AG10803 (cell line): ENCODE data around the gene HOXA5.

Experiments used
- DNase-seq: peaks from one replicate; pipeline ENCODE4 v3.0.0; 2010; ENCODE audit warnings: low read depth
- H3K4me3 ChIP-seq: 2 replicates; pipeline ENCODE4 v1.5.1; 2011; ENCODE audit warnings: mild to moderate bottlenecking, low read length, control low read depth
- CTCF ChIP-seq: conservative IDR thresholded peaks from 2 replicates; pipeline ENCODE4 v1.5.1; 2011; ENCODE audit warnings: mild to moderate bottlenecking, low read length, control low read depth, inconsistent platforms

HOXA5 gene

DNA sequence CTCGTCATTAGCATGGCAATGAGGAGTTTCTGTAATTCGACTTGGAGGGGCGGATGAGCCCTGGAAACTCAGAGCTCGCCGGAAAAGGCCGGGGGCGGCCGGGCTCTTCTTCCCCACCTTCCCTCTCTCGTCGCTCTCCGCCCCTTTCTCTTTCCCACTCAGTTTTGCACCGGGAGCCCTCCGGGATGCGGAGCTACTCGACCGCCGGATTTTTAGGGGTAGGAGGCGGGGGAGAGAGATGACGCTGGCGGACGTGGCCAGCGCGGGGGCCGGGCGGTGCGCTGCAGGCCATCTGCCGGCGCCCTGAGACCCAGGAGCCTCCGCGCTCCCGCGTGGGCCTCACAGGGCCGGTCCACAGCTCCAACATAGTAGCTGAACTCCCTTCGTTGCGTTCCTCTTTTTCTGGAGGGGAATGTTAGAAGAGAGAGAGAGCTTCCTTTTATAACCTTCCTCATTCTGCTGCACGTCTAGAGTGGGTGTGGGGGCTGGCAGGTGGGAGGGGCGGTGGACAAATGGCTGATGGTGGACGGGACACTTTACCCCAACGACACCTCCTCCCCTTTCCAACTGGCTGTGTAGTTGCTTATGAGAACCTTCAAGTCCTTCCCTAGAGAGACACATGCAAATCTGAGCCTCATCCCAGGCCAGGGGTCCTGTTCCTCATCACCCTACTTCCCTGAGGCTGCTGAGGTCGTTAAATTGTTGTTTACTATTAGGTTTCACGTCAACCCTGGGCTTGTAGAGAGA is 46.5 kb downstream of the HOXA5 start:
- peak; percentile 59 for DNase-seq
- H3K4me3 ChIP-seq: peak overlapping the region; percentile 93
- TF ChIP-seq CTCF: 0 out of 2 replicates have a peak, but pooled peaks have one; percentile 4

GRCh38 chr7:27095897-27096767 is 47.3 kb downstream of the HOXA5 start, which contains the start of gene HOXA1:
Gene HOXA1 (minus strand): TSS chr7:27096000. CDS start chr7:27095912, 88 bp downstream.
- peak within 1 kb of the TSS; percentile 93 for H3K4me3 ChIP-seq
- TF ChIP-seq CTCF: no peak
- peak; percentile 93 for DNase-seq

- no peak for TF ChIP-seq CTCF
Measured at GRCh38 chr7:27095050-27095896, 48.2 kb downstream of the HOXA5 start.

DNA sequence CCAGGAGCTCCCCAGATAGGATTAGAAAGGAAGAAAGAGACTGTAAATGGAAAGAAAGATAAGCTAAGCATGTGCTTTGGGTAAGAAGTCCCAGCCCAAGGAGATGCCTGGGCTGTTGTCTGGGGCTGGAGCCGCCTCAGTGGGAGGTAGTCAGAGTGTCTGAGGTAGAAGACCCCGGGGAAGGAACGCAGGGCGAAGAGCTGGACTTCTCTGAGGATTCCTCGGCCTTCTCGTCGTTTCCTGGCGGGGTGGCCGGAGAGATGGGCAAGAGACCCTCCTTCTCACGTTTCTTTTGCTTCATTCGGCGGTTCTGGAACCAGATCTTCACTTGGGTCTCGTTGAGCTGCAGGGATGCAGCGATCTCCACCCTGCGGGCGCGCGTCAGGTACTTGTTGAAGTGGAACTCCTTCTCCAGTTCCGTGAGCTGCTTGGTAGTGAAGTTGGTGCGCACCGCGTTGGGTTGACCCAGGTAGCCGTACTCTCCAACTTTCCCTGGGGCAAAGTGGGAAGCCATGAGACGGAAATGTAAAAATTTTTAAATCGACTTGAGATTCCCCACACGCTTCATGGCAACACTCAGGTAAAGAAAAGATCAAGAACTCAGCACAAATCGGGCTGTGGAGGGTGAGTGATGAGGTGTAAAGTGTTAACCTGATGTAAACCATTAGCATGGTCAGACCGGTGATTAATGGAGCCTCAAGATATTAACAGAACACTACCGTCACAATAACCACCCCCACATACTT is 49.0 kb downstream of the HOXA5 start:
- DNase-seq: no peak
- H3K4me3 ChIP-seq: peak overlapping the region; percentile 93
- no peak for TF ChIP-seq CTCF

More at GRCh38 chr7:27095050-27095896, 48.2 kb downstream of the HOXA5 start:
- H3K4me3 ChIP-seq: peak overlapping the region; percentile 93
- DNase-seq: no peak

DNA sequence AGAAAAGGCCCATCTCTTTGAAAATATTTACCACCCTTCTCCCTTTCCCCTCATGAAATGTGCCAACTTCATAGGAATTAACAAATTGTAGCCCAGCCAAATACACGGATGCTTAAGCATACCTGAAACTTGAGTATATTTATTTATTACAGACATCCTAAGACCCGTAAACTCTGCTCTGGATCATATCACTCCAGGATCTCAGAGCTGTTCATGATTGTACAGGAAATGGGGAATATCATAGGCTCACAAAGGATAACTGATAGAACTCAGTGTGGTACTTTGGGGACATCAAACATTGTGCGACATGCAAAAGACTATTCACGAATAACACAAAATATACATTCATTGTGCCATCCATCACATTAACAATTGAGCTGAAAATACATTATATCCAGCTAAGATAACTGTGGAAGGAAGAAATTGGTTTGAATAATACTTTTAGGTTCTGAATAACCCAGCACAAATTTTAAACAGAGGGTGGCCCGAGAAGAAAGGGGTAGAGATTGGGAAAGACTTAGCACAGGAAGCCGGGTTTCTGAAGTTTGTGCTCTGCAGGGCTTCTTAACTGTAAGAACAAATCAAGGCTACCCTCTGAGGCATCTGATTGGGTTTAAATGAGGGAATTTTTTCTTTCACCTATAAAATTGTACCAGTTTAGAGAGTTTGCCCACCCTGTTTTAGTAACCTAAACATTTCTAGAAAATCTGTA is 50.1 kb downstream of the HOXA5 start:
- no peak for TF ChIP-seq CTCF
- DNase-seq: no peak
- no peak overlapping the region for H3K4me3 ChIP-seq

DNA sequence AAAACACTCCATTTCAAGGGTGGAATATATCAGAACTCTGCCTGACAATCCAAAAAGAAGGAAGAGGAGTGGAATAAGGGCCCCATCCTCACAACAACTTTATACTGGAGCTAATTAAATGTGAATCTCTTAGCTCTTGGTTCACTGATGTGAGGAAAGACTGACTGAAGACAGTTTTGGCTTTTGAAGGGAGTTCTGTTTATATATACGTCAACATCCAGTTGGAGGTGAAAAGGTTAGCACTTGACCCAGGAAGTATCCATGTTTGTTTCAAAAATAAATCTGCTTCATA is 50.7 kb downstream of the HOXA5 start:
- no peak overlapping the region for H3K4me3 ChIP-seq
- no peak for TF ChIP-seq CTCF
- DNase-seq: no peak
